ENCODE results near the gene PLXNA4. TPM values are rescaled to one million over a fixed set of nuclear protein-coding genes. Genes with fewer than 3 reads are reported as not detected.

PLXNA4 gene
- total and polyA plus RNA-seq, 9 of the 15 experiments (the other 6 are each of a cell fraction or from before 2014, with no cell fraction given): under 0.01 to 0.09 TPM; not detected in 7

- TF ChIP-seq OTX1 (CRISPR knock-in tag; IDR thresholded peaks at IDR 0.05) (no peak), ARNT (IDR thresholded peaks at IDR 0.05) (no peak), SP1 (CRISPR knock-in tag; IDR thresholded peaks at IDR 0.05) (no peak)
These were observed 385.6 kb downstream of the PLXNA4 start (continued) for GRCh38 chr7:132190683-132191082.

DNA sequence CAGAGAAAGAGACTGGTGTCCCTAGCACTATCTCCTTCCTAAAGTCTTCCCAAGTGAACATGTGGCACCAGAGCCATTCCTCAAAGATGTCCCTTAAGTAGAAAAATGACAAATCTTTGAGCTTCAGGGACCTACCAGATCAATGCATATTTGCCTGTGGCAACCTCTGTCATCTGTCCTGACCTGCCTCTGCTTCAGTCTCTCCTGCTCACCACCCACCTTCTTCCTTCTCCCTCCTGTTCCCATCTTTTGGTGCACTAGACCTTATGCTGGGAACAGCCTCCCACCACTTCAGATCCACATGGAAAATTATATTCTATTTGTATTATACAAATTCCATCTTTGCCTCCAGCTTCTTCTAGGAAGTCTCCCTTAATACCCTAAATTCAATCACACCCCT, 386.4 kb downstream of the PLXNA4 start:
- intact Hi-C loops (cut with micrococcal nuclease) (no loop called here), in situ Hi-C loops (cut with MboI) (no loop called here)
- Histone ChIP-seq H4K20me1 (replicated peaks; ENCODE audit: control insufficient read depth, insufficient read depth, low read length) (no peaks in the 10 kb centered on the region; the same call in none of the 2 replicates), H3K9me1 (ENCODE audit: control insufficient read depth, insufficient read depth, low read length) (no peaks in the 10 kb centered on the region), H3K27me3 (ENCODE audit: control insufficient read depth in 2 of 2, insufficient read depth in 2 of 2, low read length in 2 of 2) (no peaks in the 10 kb centered on the region), H3K9ac (ENCODE audit: insufficient read depth in 1 of 2, low read depth in 2 of 2, low read length in 2 of 2) (no peak overlapping the region), H3K27ac (ENCODE audit: extremely low read depth, low read depth, low read length) (no peak overlapping the region), H3K4me2 (ENCODE audit: insufficient read depth, low read length) (no peak overlapping the region), H3K4me3 (no peak overlapping the region), H2AFZ (ENCODE audit: low read depth, low read length) (no peak overlapping the region), H3K9me3 (replicated peaks; ENCODE audit: control insufficient read depth, insufficient read depth, low read depth, low read length) (no peaks in the 10 kb centered on the region), H3K4me1 (replicated peaks in 1 of 2; ENCODE audit: control insufficient read depth in 2 of 2, insufficient read depth in 2 of 2, low read length in 2 of 2) (no peaks in the 10 kb centered on the region), H3K79me2 (ENCODE audit: control insufficient read depth, insufficient read depth, low read length) (no peaks in the 10 kb centered on the region), H3K36me3 (ENCODE audit: control insufficient read depth, insufficient read depth, low read length) (no peaks in the 10 kb centered on the region)
- TF ChIP-seq, protein P1, sequence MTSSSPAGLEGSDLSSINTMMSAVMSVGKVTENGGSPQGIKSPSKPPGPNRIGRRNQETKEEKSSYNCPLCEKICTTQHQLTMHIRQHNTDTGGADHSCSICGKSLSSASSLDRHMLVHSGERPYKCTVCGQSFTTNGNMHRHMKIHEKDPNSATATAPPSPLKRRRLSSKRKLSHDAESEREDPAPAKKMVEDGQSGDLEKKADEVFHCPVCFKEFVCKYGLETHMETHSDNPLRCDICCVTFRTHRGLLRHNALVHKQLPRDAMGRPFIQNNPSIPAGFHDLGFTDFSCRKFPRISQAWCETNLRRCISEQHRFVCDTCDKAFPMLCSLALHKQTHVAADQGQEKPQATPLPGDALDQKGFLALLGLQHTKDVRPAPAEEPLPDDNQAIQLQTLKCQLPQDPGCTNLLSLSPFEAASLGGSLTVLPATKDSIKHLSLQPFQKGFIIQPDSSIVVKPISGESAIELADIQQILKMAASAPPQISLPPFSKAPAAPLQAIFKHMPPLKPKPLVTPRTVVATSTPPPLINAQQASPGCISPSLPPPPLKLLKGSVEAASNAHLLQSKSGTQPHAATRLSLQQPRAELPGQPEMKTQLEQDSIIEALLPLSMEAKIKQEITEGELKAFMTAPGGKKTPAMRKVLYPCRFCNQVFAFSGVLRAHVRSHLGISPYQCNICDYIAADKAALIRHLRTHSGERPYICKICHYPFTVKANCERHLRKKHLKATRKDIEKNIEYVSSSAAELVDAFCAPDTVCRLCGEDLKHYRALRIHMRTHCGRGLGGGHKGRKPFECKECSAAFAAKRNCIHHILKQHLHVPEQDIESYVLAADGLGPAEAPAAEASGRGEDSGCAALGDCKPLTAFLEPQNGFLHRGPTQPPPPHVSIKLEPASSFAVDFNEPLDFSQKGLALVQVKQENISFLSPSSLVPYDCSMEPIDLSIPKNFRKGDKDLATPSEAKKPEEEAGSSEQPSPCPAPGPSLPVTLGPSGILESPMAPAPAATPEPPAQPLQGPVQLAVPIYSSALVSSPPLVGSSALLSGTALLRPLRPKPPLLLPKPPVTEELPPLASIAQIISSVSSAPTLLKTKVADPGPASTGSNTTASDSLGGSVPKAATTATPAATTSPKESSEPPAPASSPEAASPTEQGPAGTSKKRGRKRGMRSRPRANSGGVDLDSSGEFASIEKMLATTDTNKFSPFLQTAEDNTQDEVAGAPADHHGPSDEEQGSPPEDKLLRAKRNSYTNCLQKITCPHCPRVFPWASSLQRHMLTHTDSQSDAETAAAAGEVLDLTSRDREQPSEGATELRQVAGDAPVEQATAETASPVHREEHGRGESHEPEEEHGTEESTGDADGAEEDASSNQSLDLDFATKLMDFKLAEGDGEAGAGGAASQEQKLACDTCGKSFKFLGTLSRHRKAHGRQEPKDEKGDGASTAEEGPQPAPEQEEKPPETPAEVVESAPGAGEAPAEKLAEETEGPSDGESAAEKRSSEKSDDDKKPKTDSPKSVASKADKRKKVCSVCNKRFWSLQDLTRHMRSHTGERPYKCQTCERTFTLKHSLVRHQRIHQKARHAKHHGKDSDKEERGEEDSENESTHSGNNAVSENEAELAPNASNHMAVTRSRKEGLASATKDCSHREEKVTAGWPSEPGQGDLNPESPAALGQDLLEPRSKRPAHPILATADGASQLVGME (CRISPR knock-in tag; IDR thresholded peaks at IDR 0.05): no peak
- ChIA-PET POLR2A (no interaction called here), CTCF (ENCODE audit: low intra/inter-chr PET ratio) (no interaction called here)
- ATAC-seq (no peak), DNase-seq (ENCODE audit: extremely low read depth in 1 of 4, low spot score in 3 of 4) (no peak), FAIRE-seq (no peak)
- no TSS peak for BruUV-seq (replicated peaks)
